Panc1 (cell line): ENCODE measurements around the gene SDF2L1. TPM values are rescaled to one million over a fixed set of nuclear protein-coding genes. Genes with fewer than 3 reads are reported as not detected.

ENCODE experiments used
- ATAC-seq: fragments of 200-7000 bp; cut with Tn5 transposase; 2 replicates; pipeline ENCODE4 v1.9.1; 2020; ENCODE audit warnings: mild to moderate bottlenecking, moderate library complexity
- BruUV-seq: library from RNA; stranded (reverse); fragments of 400-500 nt; replicated peaks from 2 replicates; lab custom pipeline; 2021; lab: Mats Ljungman, UMichigan
- CTCF ChIA-PET: fragments of 300-600 bp; sonication (Branson Sonifier 250); formaldehyde crosslinking; loops from one replicate; lab custom pipeline; 2022; ENCODE audit warnings: antibody characterized with exemption; lab: Charles Lee
- POLR2A ChIA-PET: fragments of 300-600 bp; sonication (Branson Sonifier 250); formaldehyde crosslinking; loops from one replicate; lab custom pipeline; 2022; ENCODE audit warnings: antibody characterized with exemption; lab: Charles Lee
- DNase-seq: peaks from one replicate; pipeline ENCODE4 v3.0.0-alpha.2; 2010; ENCODE audit warnings: low read depth, low spot score
- H3K27ac ChIP-seq: 2 replicates; pipeline ENCODE4 v1.5.1; 2011; ENCODE audit warnings: mild to moderate bottlenecking, low read length, inconsistent platforms
- H3K27me3 ChIP-seq: fragments of 200-500 bp; sonication (Bioruptor generic); 2 replicates; pipeline ENCODE4 v1.6.0; 2014; ENCODE audit warnings: low read length, inconsistent platforms; ENCODE audit not compliant: control insufficient read depth, insufficient read depth
- H3K36me3 ChIP-seq: fragments of 200-500 bp; sonication (Bioruptor generic); 2 replicates; pipeline ENCODE4 v1.5.1; 2014; ENCODE audit warnings: inconsistent platforms, mild to moderate bottlenecking, low read length, moderate library complexity; ENCODE audit not compliant: control insufficient read depth, insufficient read depth
- H3K4me1 ChIP-seq: 2 replicates; pipeline ENCODE4 v1.5.1; 2011; ENCODE audit warnings: inconsistent platforms, mild to moderate bottlenecking, low read length, moderate library complexity; ENCODE audit not compliant: control insufficient read depth, insufficient read depth
- H3K4me3 ChIP-seq, 2 experiments: 2 replicates each; pipeline ENCODE4 v1.5.1; 2011 to 2012; ENCODE audit warnings: low read depth in 2 of 2, low read length in 2 of 2, mild to moderate bottlenecking in 2 of 2, inconsistent platforms in 1 of 2, moderate library complexity in 1 of 2
- H3K9me3 ChIP-seq: fragments of 200-500 bp; sonication (Bioruptor generic); 2 replicates; pipeline ENCODE4 v1.5.1; 2014; ENCODE audit warnings: low read depth, mild to moderate bottlenecking, inconsistent platforms, low read length, moderate library complexity; ENCODE audit not compliant: control insufficient read depth, insufficient read depth
- POLR2AphosphoS5 ChIP-seq: IDR thresholded peaks from 2 replicates; pipeline ENCODE4 v1.6.1; 2012; ENCODE audit warnings: mild to moderate bottlenecking, low read depth, low read length, moderate library complexity
- SIN3A ChIP-seq: IDR thresholded peaks from 2 replicates; pipeline ENCODE4 v1.6.1; 2012; ENCODE audit warnings: low read depth, mild to moderate bottlenecking, low read length, moderate library complexity, borderline replicate concordance; ENCODE audit not compliant: insufficient read depth
- TCF7L2 ChIP-seq: IDR thresholded peaks from 2 replicates; pipeline ENCODE4 v1.6.1; 2011; ENCODE audit warnings: mild to moderate bottlenecking, low read depth, low read length, inconsistent platforms
- in situ Hi-C: cut with HindIII; loops from 2 replicates; pipeline ENCODE4 v1.10.0; 2016; ENCODE audit warnings: low sequenced_read_pairs, low pct_unique_long_range_greater_than_20kb
- intact Hi-C: fragments of 100-400 bp; cut with micrococcal nuclease; formaldehyde crosslinking; loops from one replicate; pipeline ENCODE4 v1.10.0; 2022; ENCODE audit not compliant: unreplicated experiment
- total RNA-seq: library from RNA; stranded (reverse); gene quantifications from one replicate; pipeline ENCODE4 v1.2.1, GENCODE V29; 2021; ENCODE audit not compliant: unreplicated experiment
- TF ChIP-seq, protein P1 (sequence below), 2 experiments: IDR thresholded peaks; 2 replicates each; pipeline ENCODE4 v1.6.1; 2011 to 2012; ENCODE audit warnings: low read depth in 2 of 2, control low read depth in 1 of 2, low read length in 1 of 2, mild to moderate bottlenecking in 1 of 2, moderate library complexity in 1 of 2; ENCODE audit not compliant: insufficient read depth in 1 of 2
- TF ChIP-seq, protein P2 (sequence below): fragments of 450-650 bp; IDR thresholded peaks from 2 replicates; pipeline ENCODE4 v1.5.1; 2017; ENCODE audit warnings: mild to moderate bottlenecking

The SDF2L1 gene
- total RNA-seq, 1 experiment from 2014 or later: 66.0 TPM

DNA sequence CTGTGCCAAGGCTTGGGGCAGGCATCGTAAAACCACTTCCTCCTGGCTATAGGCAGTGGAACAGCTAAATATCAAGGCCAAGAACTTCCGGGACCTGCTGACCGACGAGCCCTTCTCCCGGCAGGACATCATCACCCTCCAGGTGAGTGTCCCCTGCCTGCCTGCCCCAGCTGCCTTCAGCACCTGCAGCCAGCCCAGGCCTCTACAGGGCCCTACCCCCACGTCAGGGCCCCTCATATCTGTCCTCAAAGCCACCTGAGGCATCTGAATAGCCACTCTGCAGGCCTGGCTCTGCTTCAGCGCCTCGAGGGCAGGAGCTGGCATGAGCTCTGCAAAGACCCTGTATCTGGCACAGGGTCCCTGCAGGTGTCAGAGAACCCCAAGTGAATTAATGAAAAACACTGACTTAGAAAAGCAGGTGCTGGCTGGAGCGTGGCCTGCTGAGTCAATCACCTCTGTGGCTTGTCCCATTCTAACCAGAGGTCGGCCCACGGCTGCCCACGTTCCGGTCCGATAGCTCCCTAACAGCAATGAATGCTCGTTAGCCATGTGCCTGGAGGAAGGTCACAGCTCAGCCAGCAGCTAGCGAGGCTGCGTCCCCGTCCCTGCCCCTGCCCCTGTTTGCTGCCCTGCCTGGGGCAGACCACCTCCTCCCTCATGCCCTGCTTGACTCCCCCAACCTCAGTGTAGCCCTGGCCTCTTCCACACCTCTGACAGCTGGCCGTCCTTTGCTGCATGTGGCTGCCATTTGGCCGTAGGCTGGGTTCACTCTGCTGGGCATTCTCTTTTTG, 40.5 kb downstream of the SDF2L1 start:
- Histone ChIP-seq H3K4me1 (no peaks in the 10 kb centered on the region), H3K36me3 (no peaks in the 10 kb centered on the region), H3K27ac (no peak overlapping the region), H3K4me3 (no peak overlapping the region), H3K9me3 (no peaks in the 10 kb centered on the region), H3K27me3 (no peaks in the 10 kb centered on the region)
- CTCF ChIA-PET: no interaction called here
- DNase-seq (no peak), ATAC-seq (no peak)
- TF ChIP-seq TCF7L2: no peak
- in situ Hi-C loops: no loop called here
- POLR2A ChIA-PET: no interaction called here
- no TSS peak for BruUV-seq
- intact Hi-C loops: no loop called here

DNA sequence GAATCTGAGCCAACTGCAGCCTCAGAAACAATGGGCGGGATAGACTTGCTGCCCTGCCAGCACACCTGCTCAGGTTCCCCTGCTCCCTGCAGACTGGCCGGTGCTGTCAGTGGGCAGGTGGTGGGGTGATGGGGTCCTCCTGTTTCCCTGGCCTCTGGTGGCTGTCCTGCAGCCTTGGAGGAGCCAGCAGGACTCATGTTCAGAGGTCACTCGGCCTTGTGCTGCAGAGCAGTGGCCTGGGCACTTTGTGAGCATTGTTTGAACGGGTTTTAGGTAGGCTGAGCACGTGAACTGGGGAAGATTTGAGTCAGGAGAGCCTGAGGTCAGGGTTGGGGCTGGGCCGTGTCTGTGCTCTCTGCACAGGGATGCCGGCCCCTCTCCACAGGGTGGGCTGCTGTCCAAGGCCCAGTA, 41.3 kb downstream of the SDF2L1 start:
- ChIA-PET POLR2A (no interaction called here), CTCF (no interaction called here)
- Histone ChIP-seq H3K9me3 (no peaks in the 10 kb centered on the region), H3K27ac (no peak overlapping the region), H3K4me1 (no peaks in the 10 kb centered on the region), H3K27me3 (no peaks in the 10 kb centered on the region), H3K36me3 (no peaks in the 10 kb centered on the region), H3K4me3 (no peak overlapping the region)
- no TSS peak for BruUV-seq
- no peak for ATAC-seq
- no peak for DNase-seq
- TF ChIP-seq SIN3A: no peak
- intact Hi-C loops: no loop called here
- in situ Hi-C loops: no loop called here

DNA sequence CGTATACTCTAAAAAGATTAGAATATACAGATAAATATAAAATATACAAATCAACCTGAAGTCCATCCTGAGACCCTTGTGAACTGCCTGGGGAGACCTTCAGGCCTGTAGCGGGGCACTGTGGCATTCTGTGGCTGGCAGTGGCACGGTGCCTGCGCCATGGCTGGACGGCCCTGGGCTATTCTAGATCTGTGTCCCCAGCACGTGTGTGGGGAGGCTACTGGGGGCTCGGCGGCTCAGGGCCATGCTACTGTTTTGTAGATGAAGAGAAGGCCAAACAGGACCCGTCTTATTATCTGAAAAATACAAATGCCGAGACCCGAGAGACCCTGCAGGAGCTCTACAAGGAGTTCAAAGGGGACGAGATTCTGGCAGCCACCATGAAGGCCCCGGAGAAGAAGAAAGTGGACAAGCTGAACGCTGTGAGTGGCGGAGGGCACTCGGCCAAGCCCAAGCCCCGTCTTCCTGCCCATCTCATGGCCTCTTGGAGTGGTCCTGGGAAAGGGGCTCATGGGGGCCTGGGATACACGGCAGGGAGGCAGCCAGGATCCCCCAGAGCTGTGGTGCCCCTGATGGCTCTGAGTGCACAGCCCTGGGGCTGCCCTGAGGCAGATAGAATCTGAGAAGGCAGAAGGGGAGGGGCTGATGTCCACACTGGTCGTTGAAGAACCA, 42.5 kb downstream of the SDF2L1 start:
- Histone ChIP-seq H3K27ac (no peak overlapping the region), H3K4me1 (no peaks in the 10 kb centered on the region), H3K27me3 (no peaks in the 10 kb centered on the region), H3K4me3 (no peak overlapping the region), H3K9me3 (no peaks in the 10 kb centered on the region), H3K36me3 (no peaks in the 10 kb centered on the region)
- POLR2A ChIA-PET: no interaction called here
- no TSS peak for BruUV-seq
- CTCF ChIA-PET: no interaction called here
- DNase-seq (no peak), ATAC-seq (no peak)
- in situ Hi-C loops: no loop called here
- intact Hi-C loops: no loop called here
- TF ChIP-seq, protein P1, sequence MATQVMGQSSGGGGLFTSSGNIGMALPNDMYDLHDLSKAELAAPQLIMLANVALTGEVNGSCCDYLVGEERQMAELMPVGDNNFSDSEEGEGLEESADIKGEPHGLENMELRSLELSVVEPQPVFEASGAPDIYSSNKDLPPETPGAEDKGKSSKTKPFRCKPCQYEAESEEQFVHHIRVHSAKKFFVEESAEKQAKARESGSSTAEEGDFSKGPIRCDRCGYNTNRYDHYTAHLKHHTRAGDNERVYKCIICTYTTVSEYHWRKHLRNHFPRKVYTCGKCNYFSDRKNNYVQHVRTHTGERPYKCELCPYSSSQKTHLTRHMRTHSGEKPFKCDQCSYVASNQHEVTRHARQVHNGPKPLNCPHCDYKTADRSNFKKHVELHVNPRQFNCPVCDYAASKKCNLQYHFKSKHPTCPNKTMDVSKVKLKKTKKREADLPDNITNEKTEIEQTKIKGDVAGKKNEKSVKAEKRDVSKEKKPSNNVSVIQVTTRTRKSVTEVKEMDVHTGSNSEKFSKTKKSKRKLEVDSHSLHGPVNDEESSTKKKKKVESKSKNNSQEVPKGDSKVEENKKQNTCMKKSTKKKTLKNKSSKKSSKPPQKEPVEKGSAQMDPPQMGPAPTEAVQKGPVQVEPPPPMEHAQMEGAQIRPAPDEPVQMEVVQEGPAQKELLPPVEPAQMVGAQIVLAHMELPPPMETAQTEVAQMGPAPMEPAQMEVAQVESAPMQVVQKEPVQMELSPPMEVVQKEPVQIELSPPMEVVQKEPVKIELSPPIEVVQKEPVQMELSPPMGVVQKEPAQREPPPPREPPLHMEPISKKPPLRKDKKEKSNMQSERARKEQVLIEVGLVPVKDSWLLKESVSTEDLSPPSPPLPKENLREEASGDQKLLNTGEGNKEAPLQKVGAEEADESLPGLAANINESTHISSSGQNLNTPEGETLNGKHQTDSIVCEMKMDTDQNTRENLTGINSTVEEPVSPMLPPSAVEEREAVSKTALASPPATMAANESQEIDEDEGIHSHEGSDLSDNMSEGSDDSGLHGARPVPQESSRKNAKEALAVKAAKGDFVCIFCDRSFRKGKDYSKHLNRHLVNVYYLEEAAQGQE (IDR thresholded peaks at IDR 0.05; ENCODE audit: insufficient read depth in 1 of 2, low read depth in 2 of 2, low read length in 1 of 2): no peak
- TF ChIP-seq, protein P2, sequence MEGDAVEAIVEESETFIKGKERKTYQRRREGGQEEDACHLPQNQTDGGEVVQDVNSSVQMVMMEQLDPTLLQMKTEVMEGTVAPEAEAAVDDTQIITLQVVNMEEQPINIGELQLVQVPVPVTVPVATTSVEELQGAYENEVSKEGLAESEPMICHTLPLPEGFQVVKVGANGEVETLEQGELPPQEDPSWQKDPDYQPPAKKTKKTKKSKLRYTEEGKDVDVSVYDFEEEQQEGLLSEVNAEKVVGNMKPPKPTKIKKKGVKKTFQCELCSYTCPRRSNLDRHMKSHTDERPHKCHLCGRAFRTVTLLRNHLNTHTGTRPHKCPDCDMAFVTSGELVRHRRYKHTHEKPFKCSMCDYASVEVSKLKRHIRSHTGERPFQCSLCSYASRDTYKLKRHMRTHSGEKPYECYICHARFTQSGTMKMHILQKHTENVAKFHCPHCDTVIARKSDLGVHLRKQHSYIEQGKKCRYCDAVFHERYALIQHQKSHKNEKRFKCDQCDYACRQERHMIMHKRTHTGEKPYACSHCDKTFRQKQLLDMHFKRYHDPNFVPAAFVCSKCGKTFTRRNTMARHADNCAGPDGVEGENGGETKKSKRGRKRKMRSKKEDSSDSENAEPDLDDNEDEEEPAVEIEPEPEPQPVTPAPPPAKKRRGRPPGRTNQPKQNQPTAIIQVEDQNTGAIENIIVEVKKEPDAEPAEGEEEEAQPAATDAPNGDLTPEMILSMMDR: no peak
- TF ChIP-seq TCF7L2 (no peak), SIN3A (no peak), POLR2AphosphoS5 (no peak)
